Aorta (tissue), 5 donors: ENCODE data around the gene TMEM183A. TPM values are rescaled to one million over a fixed set of nuclear protein-coding genes. Genes with fewer than 3 reads are reported as not detected.

ENCODE experiments used
- ATAC-seq: fragments of 200-7000 bp; cut with Tn5 transposase; one replicate; pipeline ENCODE4 v1.9.1; 2022; ENCODE audit warnings: moderate library complexity; ENCODE audit not compliant: low FRiP score
- DNase-seq, 2 donors: peaks; one replicate each; pipeline ENCODE4 v3.0.0-alpha.2; 2020
- H3K27ac ChIP-seq, 2 donors: one replicate each; pipeline ENCODE4 v1.5.1; 2013; ENCODE audit warnings: low read length in 2 of 2, mild to moderate bottlenecking in 2 of 2, moderate library complexity in 2 of 2, control low read depth in 1 of 2, inconsistent platforms in 1 of 2, low read depth in 1 of 2
- H3K27me3 ChIP-seq, 2 donors: one replicate each; pipeline ENCODE4 v1.6.1; 2013; ENCODE audit warnings: control low read depth in 1 of 2, low read length in 1 of 2, mild to moderate bottlenecking in 1 of 2, moderate library complexity in 1 of 2; ENCODE audit not compliant: insufficient read depth in 2 of 2, control insufficient read depth in 1 of 2
- H3K36me3 ChIP-seq, 2 donors: one replicate each; pipeline ENCODE4 v1.6.1; 2013; ENCODE audit warnings: control low read depth in 1 of 2, low read length in 1 of 2, mild to moderate bottlenecking in 1 of 2; ENCODE audit not compliant: insufficient read depth in 2 of 2, control insufficient read depth in 1 of 2
- H3K4me1 ChIP-seq, 2 donors: one replicate each; pipeline ENCODE4 v1.6.1; 2013; ENCODE audit warnings: low read length in 2 of 2, control low read depth in 1 of 2, mild to moderate bottlenecking in 1 of 2, moderate library complexity in 1 of 2; ENCODE audit not compliant: insufficient read depth in 2 of 2, control insufficient read depth in 1 of 2
- H3K4me3 ChIP-seq, 2 donors: one replicate each; pipeline ENCODE4 v1.5.1; 2013; ENCODE audit warnings: low read length in 2 of 2, control low read depth in 1 of 2, mild to moderate bottlenecking in 1 of 2
- H3K9me3 ChIP-seq: one replicate; pipeline ENCODE4 v1.6.1; 2013; ENCODE audit warnings: mild to moderate bottlenecking, low read length; ENCODE audit not compliant: control insufficient read depth
- WGBS, 2 donors: extraction: QIAGEN DNeasy Blood & Tissue Kit; methylation state at CpG; one replicate each; pipeline ENCODE4 v1.1.7; 2013; 5-methylcytosine and 5-hydroxymethylcytosine counted together
- intact Hi-C, 2 donors: fragments of 100-400 bp; cut with DNase I; formaldehyde crosslinking; loops; one replicate each; pipeline versions ENCODE4 v1.14.2 to v1.15.0; 2022
- polyA plus RNA-seq, 2 donors: library from polyadenylated mRNA; stranded (reverse); fragments of 200-250 nt; gene quantifications; one replicate each; pipeline ENCODE4 v1.2.3, GENCODE V29; 2013
- total RNA-seq, 2 donors: library from RNA; stranded (reverse); fragmentation: NEBNext Ultra II Directional; extraction: Animal tissue kit (Norgen Biotek cat#: 25700); gene quantifications; one replicate each; pipeline ENCODE4 v1.2.1, GENCODE V29; 2021
- donor health status: healthy with polysubstance abuse.
- donor health status: Bipolar disorder and iron deficiency.
- donor health status: DM: no; HTN: no; CAD: no.
- donor health status: DM: no; HTN: no; CAD: no.
- donor health status: DM: yes; HTN: yes; CAD: no.

Gene TMEM183A
- total and polyA plus RNA-seq, 4 donors: 43.9 to 55.7 (median 47.3) TPM

GRCh38 chr1:203052601-203053000 is 45.4 kb downstream of the TMEM183A start:
- no peaks in the 10 kb centered on the region for H3K4me1 ChIP-seq
- H3K4me3 ChIP-seq: no peak overlapping the region
- no peaks in the 10 kb centered on the region for H3K27me3 ChIP-seq
- H3K36me3 ChIP-seq: no peaks in the 10 kb centered on the region
- no peak for DNase-seq
- 92 to 94% methylated on average over 3 of the region's 3 CpGs for WGBS, 2 donors
- no peak for ATAC-seq
- no peak overlapping the region for H3K27ac ChIP-seq
- intact Hi-C loops: no loop called here
- no peaks in the 10 kb centered on the region for H3K9me3 ChIP-seq

GRCh38 chr1:203054184-203054583 is 47.0 kb downstream of the TMEM183A start:
- intact Hi-C loops: no loop called here
- no peak for ATAC-seq
- 63 to 64% methylated on average over 1 of the region's 1 CpG for WGBS, 2 donors

GRCh38 chr1:203054642-203055041 is 47.5 kb downstream of the TMEM183A start:
- no peak for ATAC-seq
- no peak overlapping the region for H3K4me3 ChIP-seq
- 80 to 82% methylated on average over 5 of the region's 5 CpGs for WGBS, 2 donors
- intact Hi-C loops: no loop called here
- H3K27me3 ChIP-seq: no peaks in the 10 kb centered on the region
- DNase-seq: no peak
- no peaks in the 10 kb centered on the region for H3K36me3 ChIP-seq
- H3K27ac ChIP-seq: no peak overlapping the region
- no peaks in the 10 kb centered on the region for H3K4me1 ChIP-seq
- no peaks in the 10 kb centered on the region for H3K9me3 ChIP-seq

More at GRCh38 chr1:203054184-203054583, 47.0 kb downstream of the TMEM183A start:
- H3K27me3 ChIP-seq: no peaks in the 10 kb centered on the region
- H3K36me3 ChIP-seq: no peaks in the 10 kb centered on the region
- H3K4me3 ChIP-seq: no peak overlapping the region
- no peaks in the 10 kb centered on the region for H3K4me1 ChIP-seq
- no peak for DNase-seq
- H3K9me3 ChIP-seq: no peaks in the 10 kb centered on the region
- H3K27ac ChIP-seq: no peak overlapping the region

- 87 to 88% methylated on average over 24 of the region's 24 CpGs for WGBS, 2 donors
- Histone ChIP-seq H3K27ac (no peak overlapping the region), H3K27me3 (no peaks in the 10 kb centered on the region), H3K36me3 (no peaks in the 10 kb centered on the region), H3K4me3 (no peak overlapping the region), H3K9me3 (no peaks in the 10 kb centered on the region), H3K4me1 (no peaks in the 10 kb centered on the region)
- intact Hi-C loops: no loop called here
- DNase-seq: no peak
- ATAC-seq: no peak
Observed at GRCh38 chr1:203055161-203055799, 48.1 kb downstream of the TMEM183A start.

DNA sequence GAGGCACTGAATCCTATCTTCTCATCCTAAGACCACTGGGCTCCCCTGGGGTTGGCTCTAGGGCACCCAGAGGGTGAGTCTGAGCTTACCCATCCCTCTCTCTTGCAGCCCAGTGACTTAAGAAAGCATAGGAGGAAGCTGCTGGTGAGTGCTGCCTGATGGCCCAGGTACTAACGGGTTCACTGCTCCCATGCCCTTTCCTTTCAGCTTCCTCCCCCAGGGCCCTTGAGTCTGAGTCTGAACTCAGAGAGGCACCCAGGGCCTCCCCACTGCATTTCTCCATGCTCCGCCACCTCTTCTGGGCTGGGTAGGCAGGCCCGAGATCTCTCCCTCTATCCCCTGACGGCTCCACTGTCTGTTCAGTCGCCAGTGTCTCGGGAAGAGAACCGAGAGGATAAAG is 48.8 kb downstream of the TMEM183A start:
- no peaks in the 10 kb centered on the region for H3K36me3 ChIP-seq
- H3K9me3 ChIP-seq: no peaks in the 10 kb centered on the region
- ATAC-seq: no peak
- no peaks in the 10 kb centered on the region for H3K4me1 ChIP-seq
- intact Hi-C loops: no loop called here
- no peak overlapping the region for H3K27ac ChIP-seq
- whole genome bisulfite sequencing, 2 donors: 87 to 91% methylated on average over 7 of the region's 7 CpGs
- no peaks in the 10 kb centered on the region for H3K27me3 ChIP-seq
- no peak for DNase-seq
- H3K4me3 ChIP-seq: no peak overlapping the region

GRCh38 chr1:203056516-203056915 is 49.3 kb downstream of the TMEM183A start:
- Histone ChIP-seq H3K36me3 (no peaks in the 10 kb centered on the region), H3K27ac (no peak overlapping the region), H3K4me3 (no peak overlapping the region), H3K9me3 (no peaks in the 10 kb centered on the region), H3K4me1 (no peaks in the 10 kb centered on the region), H3K27me3 (no peaks in the 10 kb centered on the region)
- ATAC-seq: no peak
- 97 to 98% methylated on average over 6 of the region's 6 CpGs for WGBS, 2 donors
- DNase-seq: no peak
- intact Hi-C loops: no loop called here

DNA sequence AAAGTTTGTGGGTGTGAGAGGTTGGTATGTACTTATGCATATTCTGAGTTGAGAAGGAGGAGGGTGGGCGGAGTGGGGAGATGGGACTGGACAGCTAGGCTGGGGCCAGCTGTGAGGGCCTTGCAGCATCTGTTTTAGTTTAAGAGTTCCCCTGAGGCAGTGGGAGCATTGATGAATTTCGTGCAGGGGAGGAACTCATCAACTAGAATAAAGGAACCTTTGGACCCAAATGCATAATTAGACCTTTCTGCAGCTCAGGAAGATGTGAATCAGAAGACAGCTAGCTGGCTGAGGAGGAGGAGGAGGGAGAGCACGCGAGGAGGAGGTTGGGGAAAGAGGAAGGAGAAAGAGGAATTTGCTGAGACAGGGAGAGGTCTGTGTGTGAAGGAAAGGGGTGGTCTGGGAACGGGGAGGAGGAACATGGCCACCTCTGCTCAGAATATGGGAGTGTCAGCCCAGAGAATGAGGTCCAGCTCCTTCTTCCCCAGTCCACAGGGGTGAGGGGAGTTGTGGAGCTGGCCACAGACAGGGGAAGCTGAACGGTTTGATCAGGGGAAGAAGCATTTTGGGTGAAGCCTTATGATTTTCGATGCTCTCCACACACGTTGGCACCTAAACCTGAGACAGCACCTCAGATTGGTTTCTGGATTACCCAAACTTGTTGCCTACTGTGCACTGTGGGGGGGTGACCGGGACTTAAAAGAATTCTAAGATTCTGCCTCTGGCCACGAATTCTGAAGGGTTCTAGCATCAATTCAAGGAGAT is 50.9 kb downstream of the TMEM183A start:
- H3K9me3 ChIP-seq: no peaks in the 10 kb centered on the region
- no peak overlapping the region for H3K27ac ChIP-seq
- no peak for ATAC-seq
- WGBS, 2 donors: 66 to 67% methylated on average over 9 to 10 of the region's 10 CpGs
- no peaks in the 10 kb centered on the region for H3K27me3 ChIP-seq
- DNase-seq: no peak
- H3K4me1 ChIP-seq: no peaks in the 10 kb centered on the region
- intact Hi-C loops: no loop called here
- no peak overlapping the region for H3K4me3 ChIP-seq
- H3K36me3 ChIP-seq: no peaks in the 10 kb centered on the region

GRCh38 chr1:203058676-203058935 is 51.4 kb downstream of the TMEM183A start:
- H3K27ac ChIP-seq: no peak overlapping the region
- H3K4me3 ChIP-seq: no peak overlapping the region
- DNase-seq (no peak), ATAC-seq (no peak)
- intact Hi-C loops: no loop called here
- no peaks in the 10 kb centered on the region for H3K4me1 ChIP-seq
- H3K9me3 ChIP-seq: no peaks in the 10 kb centered on the region
- 85 to 96% methylated on average over 1 of the region's 1 CpG for WGBS, 2 donors
- no peaks in the 10 kb centered on the region for H3K27me3 ChIP-seq
- H3K36me3 ChIP-seq: no peaks in the 10 kb centered on the region

- WGBS, 2 donors: 83 to 100% methylated on average over 2 of the region's 2 CpGs
- no peak overlapping the region for H3K27ac ChIP-seq
- ATAC-seq (no peak), DNase-seq (no peak)
- intact Hi-C loops: no loop called here
- no peaks in the 10 kb centered on the region for H3K27me3 ChIP-seq
- no peaks in the 10 kb centered on the region for H3K9me3 ChIP-seq
- H3K4me3 ChIP-seq: no peak overlapping the region
- no peaks in the 10 kb centered on the region for H3K4me1 ChIP-seq
- no peaks in the 10 kb centered on the region for H3K36me3 ChIP-seq
Observed at GRCh38 chr1:203059485-203059884, 52.3 kb downstream of the TMEM183A start.
